Measurements from ENCODE around the gene GOLGA8B. TPM values are rescaled to one million over a fixed set of nuclear protein-coding genes. Genes with fewer than 3 reads are reported as not detected.

Gene GOLGA8B
- total and polyA plus RNA-seq, 2 experiments from 2014 or later: 84.1 to 139 TPM

- Histone ChIP-seq H3K27ac (no peak overlapping the region), H3K4me3 (no peak overlapping the region), H3K9me3 (ENCODE audit: low read depth) (no peaks in the 10 kb centered on the region), H3K4me1 (ENCODE audit: low read depth) (peaks cover 38% of the 10 kb centered on the region), H3K36me3 (no peaks in the 10 kb centered on the region), H3K27me3 (no peaks in the 10 kb centered on the region)
- TF ChIP-seq CTCF (IDR thresholded peaks at IDR 0.05; ENCODE audit: low read depth, low read length): no peak
- no peak for DNase-seq (ENCODE audit: low read depth in 1 of 2, low spot score in 1 of 2)
These were observed 23.1 kb upstream of the GOLGA8B start for GRCh38 chr15:34606545-34606944.

- TF ChIP-seq CTCF (IDR thresholded peaks at IDR 0.05; ENCODE audit: low read depth, low read length): no peak
- Histone ChIP-seq H3K27me3 (no peaks in the 10 kb centered on the region), H3K27ac (no peak overlapping the region), H3K4me3 (no peak overlapping the region), H3K36me3 (no peaks in the 10 kb centered on the region), H3K4me1 (ENCODE audit: low read depth) (peaks cover 38% of the 10 kb centered on the region), H3K9me3 (ENCODE audit: low read depth) (no peaks in the 10 kb centered on the region)
- no peak for DNase-seq (ENCODE audit: low read depth in 1 of 2, low spot score in 1 of 2)
These were observed 22.7 kb upstream of the GOLGA8B start for GRCh38 chr15:34606131-34606530.

GRCh38 chr15:34603095-34603494, 19.6 kb upstream of the GOLGA8B start:
- Histone ChIP-seq H3K36me3 (no peaks in the 10 kb centered on the region), H3K27ac (no peak overlapping the region), H3K4me3 (no peak overlapping the region), H3K27me3 (peaks cover 2% of the 10 kb centered on the region), H3K4me1 (ENCODE audit: low read depth) (peaks cover 18% of the 10 kb centered on the region), H3K9me3 (ENCODE audit: low read depth) (no peaks in the 10 kb centered on the region)
- DNase-seq (ENCODE audit: low read depth in 1 of 2, low spot score in 1 of 2): no peak
- TF ChIP-seq CTCF (IDR thresholded peaks at IDR 0.05; ENCODE audit: low read depth, low read length): no peak

GRCh38 chr15:34600923-34601322, 17.5 kb upstream of the GOLGA8B start:
- Histone ChIP-seq H3K4me3 (no peak overlapping the region), H3K27ac (no peak overlapping the region), H3K9me3 (ENCODE audit: low read depth) (no peaks in the 10 kb centered on the region), H3K4me1 (ENCODE audit: low read depth) (peaks cover 9% of the 10 kb centered on the region), H3K27me3 (peaks cover 2% of the 10 kb centered on the region), H3K36me3 (no peaks in the 10 kb centered on the region)
- no peak for DNase-seq (ENCODE audit: low read depth in 1 of 2, low spot score in 1 of 2)
- no peak for TF ChIP-seq CTCF (IDR thresholded peaks at IDR 0.05; ENCODE audit: low read depth, low read length)

GRCh38 chr15:34598799-34599585, 15.5 kb upstream of the GOLGA8B start:
- no peaks in the 10 kb centered on the region for H3K36me3 ChIP-seq
- H3K9me3 ChIP-seq (ENCODE audit: low read depth): no peaks in the 10 kb centered on the region
- DNase-seq (ENCODE audit: low read depth in 1 of 2, low spot score in 1 of 2): no peak
- peaks cover 4% of the 10 kb centered on the region for H3K4me1 ChIP-seq (ENCODE audit: low read depth)
- H3K27me3 ChIP-seq: peaks cover 2% of the 10 kb centered on the region
- H3K4me3 ChIP-seq: no peak overlapping the region
- no peak overlapping the region for H3K27ac ChIP-seq
- no peak for TF ChIP-seq CTCF (IDR thresholded peaks at IDR 0.05; ENCODE audit: low read depth, low read length)

All from cardiac muscle cell (in vitro differentiated cells and primary cell).